GM12878 (cell line): Measurements from ENCODE around the gene ERAL1. TPM values are rescaled to one million over a fixed set of nuclear protein-coding genes. Genes with fewer than 3 reads are reported as not detected.
A peak's percentile ranks its signal among the peaks of the same experiment; 100 is the strongest.

ENCODE experiments used
- BACH1 ChIP-seq: fragments of 450-650 bp; IDR thresholded peaks from 2 replicates; pipeline ENCODE4 v1.6.1; 2017; ENCODE audit warnings: mild to moderate bottlenecking, borderline replicate concordance
- BMI1 ChIP-seq: fragments of 450-650 bp; IDR thresholded peaks from 2 replicates; pipeline ENCODE4 v1.6.1; 2016; ENCODE audit warnings: mild to moderate bottlenecking, moderate library complexity, borderline replicate concordance
- CHD2 ChIP-seq: IDR thresholded peaks from 2 replicates; pipeline ENCODE4 v1.6.1; 2011; ENCODE audit warnings: low read depth, low read length, improper control_type of control experiment, borderline replicate concordance
- JUND ChIP-seq: IDR thresholded peaks from 2 replicates; pipeline ENCODE4 v1.6.1; 2012; ENCODE audit warnings: low read depth, mild to moderate bottlenecking, low read length, improper control_type of control experiment, moderate library complexity
- LARP7 ChIP-seq: fragments of 450-650 bp; IDR thresholded peaks from 2 replicates; pipeline ENCODE4 v1.6.1; 2017; ENCODE audit warnings: mild to moderate bottlenecking
- PAX5 ChIP-seq: IDR thresholded peaks from 2 replicates; pipeline ENCODE4 v1.6.1; 2011; ENCODE audit warnings: low read depth, low read length, borderline replicate concordance
- PML ChIP-seq: IDR thresholded peaks from 2 replicates; pipeline ENCODE4 v1.6.1; 2012; ENCODE audit warnings: low read length, inconsistent platforms
- POLR2AphosphoS5 ChIP-seq: IDR thresholded peaks from 2 replicates; pipeline ENCODE4 v1.6.1; 2011; ENCODE audit warnings: mild to moderate bottlenecking, low read length, inconsistent platforms
- RAD51 ChIP-seq: fragments of 450-650 bp; IDR thresholded peaks from 2 replicates; pipeline ENCODE4 v1.6.1; 2016; ENCODE audit warnings: moderate library complexity, mild to moderate bottlenecking, inconsistent platforms
- TCF3 ChIP-seq: IDR thresholded peaks from 2 replicates; pipeline ENCODE4 v1.6.1; 2012; ENCODE audit warnings: low read depth, mild to moderate bottlenecking, low read length, borderline replicate concordance; ENCODE audit not compliant: insufficient read depth
- ZNF217 ChIP-seq: fragments of 450-650 bp; IDR thresholded peaks from 2 replicates; pipeline ENCODE4 v1.6.1; 2017; ENCODE audit warnings: antibody characterized with exemption, mild to moderate bottlenecking
- ZNF24 ChIP-seq: fragments of 450-650 bp; IDR thresholded peaks from 2 replicates; pipeline ENCODE4 v1.6.1; 2017; ENCODE audit warnings: antibody characterized with exemption, mild to moderate bottlenecking
- polyA plus RNA-seq, 11 experiments: library from polyadenylated mRNA; depleted of rRNA in 4 of 11; unstranded in 6 of 11; stranded (reverse) in 5 of 11; fragments of >200 nt; fragmentation: Nextera tagmentation in 4 of 11; fragmentation: Illumina TruSeq in 1 of 11; extraction: Ambion mirVana in 4 of 11; extraction: Trizol in 1 of 11; gene quantifications; 1 replicate in 1 of 11; 2 replicates in 10 of 11; pipeline versions ENCODE4 v1.2.1 to v1.2.3, GENCODE V29; 2011 to 2016; ENCODE audit warnings: inconsistent platforms in 2 of 11, missing spikeins in 2 of 11, low read depth in 1 of 11
- total RNA-seq, 4 experiments: library from RNA; depleted of rRNA in 3 of 4; stranded (reverse); fragments of >200 nt in 3 of 4; fragmentation: Illumina TruSeq in 1 of 4; extraction: Trizol in 1 of 4; gene quantifications; 2 replicates each; pipeline versions ENCODE4 v1.2.1 to v1.2.3, GENCODE V29; 2013 to 2021
- TF ChIP-seq, protein P1 (sequence below): IDR thresholded peaks from 2 replicates; pipeline ENCODE4 v1.6.1; 2011; ENCODE audit warnings: borderline replicate concordance, low read depth, mild to moderate bottlenecking, moderate library complexity, low read length; ENCODE audit not compliant: insufficient read depth, poor library complexity, severe bottlenecking
- TF ChIP-seq, protein P2 (sequence below): IDR thresholded peaks from 2 replicates; pipeline ENCODE4 v1.6.1; 2012; ENCODE audit warnings: low read depth, low read length, improper control_type of control experiment
- TF ChIP-seq, protein P3 (sequence below): fragments of 450-650 bp; IDR thresholded peaks from 2 replicates; pipeline ENCODE4 v1.6.1; 2016; ENCODE audit warnings: mild to moderate bottlenecking
- TF ChIP-seq, protein P4 (sequence below): fragments of 450-650 bp; conservative IDR thresholded peaks from 2 replicates; pipeline ENCODE4 v1.6.1; 2017; ENCODE audit warnings: mild to moderate bottlenecking, moderate library complexity
- TF ChIP-seq, protein P5 (sequence below): fragments of 450-650 bp; IDR thresholded peaks from 2 replicates; pipeline ENCODE4 v1.6.1; 2016; ENCODE audit warnings: mild to moderate bottlenecking, moderate library complexity, borderline replicate concordance
- TF ChIP-seq, protein P6 (sequence below): fragments of 450-650 bp; IDR thresholded peaks from 2 replicates; pipeline ENCODE4 v1.6.1; 2018; ENCODE audit warnings: borderline replicate concordance, mild to moderate bottlenecking; ENCODE audit not compliant: partially characterized antibody

Gene ERAL1
- total and polyA plus RNA-seq, 10 of the 15 experiments (the other 5 are each of a cell fraction or from before 2014, with no cell fraction given): 27.7 to 175 (median 104) TPM

DNA sequence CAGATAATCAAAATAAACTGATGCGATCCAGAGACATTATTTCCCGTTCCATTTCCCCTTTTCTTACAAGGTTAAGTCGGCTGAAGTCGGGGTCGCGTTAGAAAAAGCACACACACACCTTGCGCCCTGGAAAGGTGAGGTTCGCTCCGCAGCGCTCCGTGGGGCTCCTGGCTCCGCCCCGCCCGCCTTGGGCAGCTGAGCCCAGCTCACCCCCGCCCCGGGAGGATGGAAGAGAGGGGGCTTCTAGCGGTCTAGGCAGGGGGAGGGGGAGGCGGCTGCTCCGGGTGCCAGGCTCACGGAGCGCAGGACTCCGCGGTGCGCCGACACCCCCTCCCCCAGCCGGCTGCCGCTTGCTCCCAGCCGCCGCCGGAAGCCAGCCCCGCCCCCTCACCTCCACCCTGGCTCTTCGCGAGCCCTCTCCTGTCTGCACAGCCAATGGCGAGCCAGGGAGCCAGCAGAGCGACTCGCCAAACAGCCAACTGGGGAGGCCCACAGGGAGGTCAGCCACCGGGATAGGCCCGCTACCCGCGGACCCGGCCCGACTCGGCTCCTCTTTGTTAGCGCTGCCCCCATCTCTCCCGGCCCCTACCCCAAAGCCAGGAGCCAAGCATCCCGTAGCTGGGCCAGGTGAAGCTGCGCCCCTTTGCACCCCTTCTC lies 42.6 kb upstream of the ERAL1 start (continued):
- TF ChIP-seq, protein P1, sequence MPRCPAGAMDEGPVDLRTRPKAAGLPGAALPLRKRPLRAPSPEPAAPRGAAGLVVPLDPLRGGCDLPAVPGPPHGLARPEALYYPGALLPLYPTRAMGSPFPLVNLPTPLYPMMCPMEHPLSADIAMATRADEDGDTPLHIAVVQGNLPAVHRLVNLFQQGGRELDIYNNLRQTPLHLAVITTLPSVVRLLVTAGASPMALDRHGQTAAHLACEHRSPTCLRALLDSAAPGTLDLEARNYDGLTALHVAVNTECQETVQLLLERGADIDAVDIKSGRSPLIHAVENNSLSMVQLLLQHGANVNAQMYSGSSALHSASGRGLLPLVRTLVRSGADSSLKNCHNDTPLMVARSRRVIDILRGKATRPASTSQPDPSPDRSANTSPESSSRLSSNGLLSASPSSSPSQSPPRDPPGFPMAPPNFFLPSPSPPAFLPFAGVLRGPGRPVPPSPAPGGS: no peak
- TF ChIP-seq ZNF217: no peak
- no peak for TF ChIP-seq POLR2AphosphoS5
- no peak for TF ChIP-seq ZNF24
- TF ChIP-seq, protein P2, sequence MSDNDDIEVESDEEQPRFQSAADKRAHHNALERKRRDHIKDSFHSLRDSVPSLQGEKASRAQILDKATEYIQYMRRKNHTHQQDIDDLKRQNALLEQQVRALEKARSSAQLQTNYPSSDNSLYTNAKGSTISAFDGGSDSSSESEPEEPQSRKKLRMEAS: no peak
- TF ChIP-seq LARP7: no peak
- no peak for TF ChIP-seq PML
- TF ChIP-seq, protein P3, sequence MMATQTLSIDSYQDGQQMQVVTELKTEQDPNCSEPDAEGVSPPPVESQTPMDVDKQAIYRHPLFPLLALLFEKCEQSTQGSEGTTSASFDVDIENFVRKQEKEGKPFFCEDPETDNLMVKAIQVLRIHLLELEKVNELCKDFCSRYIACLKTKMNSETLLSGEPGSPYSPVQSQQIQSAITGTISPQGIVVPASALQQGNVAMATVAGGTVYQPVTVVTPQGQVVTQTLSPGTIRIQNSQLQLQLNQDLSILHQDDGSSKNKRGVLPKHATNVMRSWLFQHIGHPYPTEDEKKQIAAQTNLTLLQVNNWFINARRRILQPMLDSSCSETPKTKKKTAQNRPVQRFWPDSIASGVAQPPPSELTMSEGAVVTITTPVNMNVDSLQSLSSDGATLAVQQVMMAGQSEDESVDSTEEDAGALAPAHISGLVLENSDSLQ: peak; percentile 99
- no peak for TF ChIP-seq RAD51
- TF ChIP-seq, protein P4, sequence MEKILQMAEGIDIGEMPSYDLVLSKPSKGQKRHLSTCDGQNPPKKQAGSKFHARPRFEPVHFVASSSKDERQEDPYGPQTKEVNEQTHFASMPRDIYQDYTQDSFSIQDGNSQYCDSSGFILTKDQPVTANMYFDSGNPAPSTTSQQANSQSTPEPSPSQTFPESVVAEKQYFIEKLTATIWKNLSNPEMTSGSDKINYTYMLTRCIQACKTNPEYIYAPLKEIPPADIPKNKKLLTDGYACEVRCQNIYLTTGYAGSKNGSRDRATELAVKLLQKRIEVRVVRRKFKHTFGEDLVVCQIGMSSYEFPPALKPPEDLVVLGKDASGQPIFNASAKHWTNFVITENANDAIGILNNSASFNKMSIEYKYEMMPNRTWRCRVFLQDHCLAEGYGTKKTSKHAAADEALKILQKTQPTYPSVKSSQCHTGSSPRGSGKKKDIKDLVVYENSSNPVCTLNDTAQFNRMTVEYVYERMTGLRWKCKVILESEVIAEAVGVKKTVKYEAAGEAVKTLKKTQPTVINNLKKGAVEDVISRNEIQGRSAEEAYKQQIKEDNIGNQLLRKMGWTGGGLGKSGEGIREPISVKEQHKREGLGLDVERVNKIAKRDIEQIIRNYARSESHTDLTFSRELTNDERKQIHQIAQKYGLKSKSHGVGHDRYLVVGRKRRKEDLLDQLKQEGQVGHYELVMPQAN: peak; percentile 53; the same call in 1 of the 2 replicates
- TF ChIP-seq, protein P5, sequence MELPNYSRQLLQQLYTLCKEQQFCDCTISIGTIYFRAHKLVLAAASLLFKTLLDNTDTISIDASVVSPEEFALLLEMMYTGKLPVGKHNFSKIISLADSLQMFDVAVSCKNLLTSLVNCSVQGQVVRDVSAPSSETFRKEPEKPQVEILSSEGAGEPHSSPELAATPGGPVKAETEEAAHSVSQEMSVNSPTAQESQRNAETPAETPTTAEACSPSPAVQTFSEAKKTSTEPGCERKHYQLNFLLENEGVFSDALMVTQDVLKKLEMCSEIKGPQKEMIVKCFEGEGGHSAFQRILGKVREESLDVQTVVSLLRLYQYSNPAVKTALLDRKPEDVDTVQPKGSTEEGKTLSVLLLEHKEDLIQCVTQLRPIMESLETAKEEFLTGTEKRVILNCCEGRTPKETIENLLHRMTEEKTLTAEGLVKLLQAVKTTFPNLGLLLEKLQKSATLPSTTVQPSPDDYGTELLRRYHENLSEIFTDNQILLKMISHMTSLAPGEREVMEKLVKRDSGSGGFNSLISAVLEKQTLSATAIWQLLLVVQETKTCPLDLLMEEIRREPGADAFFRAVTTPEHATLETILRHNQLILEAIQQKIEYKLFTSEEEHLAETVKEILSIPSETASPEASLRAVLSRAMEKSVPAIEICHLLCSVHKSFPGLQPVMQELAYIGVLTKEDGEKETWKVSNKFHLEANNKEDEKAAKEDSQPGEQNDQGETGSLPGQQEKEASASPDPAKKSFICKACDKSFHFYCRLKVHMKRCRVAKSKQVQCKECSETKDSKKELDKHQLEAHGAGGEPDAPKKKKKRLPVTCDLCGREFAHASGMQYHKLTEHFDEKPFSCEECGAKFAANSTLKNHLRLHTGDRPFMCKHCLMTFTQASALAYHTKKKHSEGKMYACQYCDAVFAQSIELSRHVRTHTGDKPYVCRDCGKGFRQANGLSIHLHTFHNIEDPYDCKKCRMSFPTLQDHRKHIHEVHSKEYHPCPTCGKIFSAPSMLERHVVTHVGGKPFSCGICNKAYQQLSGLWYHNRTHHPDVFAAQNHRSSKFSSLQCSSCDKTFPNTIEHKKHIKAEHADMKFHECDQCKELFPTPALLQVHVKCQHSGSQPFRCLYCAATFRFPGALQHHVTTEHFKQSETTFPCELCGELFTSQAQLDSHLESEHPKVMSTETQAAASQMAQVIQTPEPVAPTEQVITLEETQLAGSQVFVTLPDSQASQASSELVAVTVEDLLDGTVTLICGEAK: peak; percentile 70; the same call in 1 of the 2 replicates
- no peak for TF ChIP-seq BMI1
- no peak for TF ChIP-seq JUND
- no peak for TF ChIP-seq PAX5
- peak; percentile 94 for TF ChIP-seq CHD2
- peak; percentile 34 for TF ChIP-seq BACH1
- 0 out of 2 replicates have a peak, but pooled peaks have one; percentile 19 for TF ChIP-seq TCF3
- TF ChIP-seq, protein P6, sequence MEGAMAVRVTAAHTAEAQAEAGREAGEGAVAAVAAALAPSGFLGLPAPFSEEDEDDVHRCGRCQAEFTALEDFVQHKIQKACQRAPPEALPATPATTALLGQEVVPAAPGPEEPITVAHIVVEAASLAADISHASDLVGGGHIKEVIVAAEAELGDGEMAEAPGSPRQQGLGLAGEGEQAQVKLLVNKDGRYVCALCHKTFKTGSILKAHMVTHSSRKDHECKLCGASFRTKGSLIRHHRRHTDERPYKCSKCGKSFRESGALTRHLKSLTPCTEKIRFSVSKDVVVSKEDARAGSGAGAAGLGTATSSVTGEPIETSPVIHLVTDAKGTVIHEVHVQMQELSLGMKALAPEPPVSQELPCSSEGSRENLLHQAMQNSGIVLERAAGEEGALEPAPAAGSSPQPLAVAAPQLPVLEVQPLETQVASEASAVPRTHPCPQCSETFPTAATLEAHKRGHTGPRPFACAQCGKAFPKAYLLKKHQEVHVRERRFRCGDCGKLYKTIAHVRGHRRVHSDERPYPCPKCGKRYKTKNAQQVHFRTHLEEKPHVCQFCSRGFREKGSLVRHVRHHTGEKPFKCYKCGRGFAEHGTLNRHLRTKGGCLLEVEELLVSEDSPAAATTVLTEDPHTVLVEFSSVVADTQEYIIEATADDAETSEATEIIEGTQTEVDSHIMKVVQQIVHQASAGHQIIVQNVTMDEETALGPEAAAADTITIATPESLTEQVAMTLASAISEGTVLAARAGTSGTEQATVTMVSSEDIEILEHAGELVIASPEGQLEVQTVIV: no peak
